Measurements from ENCODE around the gene APOOL. TPM values are rescaled to one million over a fixed set of nuclear protein-coding genes. Genes with fewer than 3 reads are reported as not detected.
A peak's percentile ranks its signal among the peaks of the same experiment; 100 is the strongest.
"Not testable (repeated sequence)": the region's sequence is repeated elsewhere in the genome, so short reads cannot be mapped to it uniquely, and the experiment has no call there.

APOOL gene, protein sequence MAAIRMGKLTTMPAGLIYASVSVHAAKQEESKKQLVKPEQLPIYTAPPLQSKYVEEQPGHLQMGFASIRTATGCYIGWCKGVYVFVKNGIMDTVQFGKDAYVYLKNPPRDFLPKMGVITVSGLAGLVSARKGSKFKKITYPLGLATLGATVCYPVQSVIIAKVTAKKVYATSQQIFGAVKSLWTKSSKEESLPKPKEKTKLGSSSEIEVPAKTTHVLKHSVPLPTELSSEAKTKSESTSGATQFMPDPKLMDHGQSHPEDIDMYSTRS
- 13.7 TPM for polyA plus RNA-seq (ENCODE audit: insufficient read length)

DNA sequence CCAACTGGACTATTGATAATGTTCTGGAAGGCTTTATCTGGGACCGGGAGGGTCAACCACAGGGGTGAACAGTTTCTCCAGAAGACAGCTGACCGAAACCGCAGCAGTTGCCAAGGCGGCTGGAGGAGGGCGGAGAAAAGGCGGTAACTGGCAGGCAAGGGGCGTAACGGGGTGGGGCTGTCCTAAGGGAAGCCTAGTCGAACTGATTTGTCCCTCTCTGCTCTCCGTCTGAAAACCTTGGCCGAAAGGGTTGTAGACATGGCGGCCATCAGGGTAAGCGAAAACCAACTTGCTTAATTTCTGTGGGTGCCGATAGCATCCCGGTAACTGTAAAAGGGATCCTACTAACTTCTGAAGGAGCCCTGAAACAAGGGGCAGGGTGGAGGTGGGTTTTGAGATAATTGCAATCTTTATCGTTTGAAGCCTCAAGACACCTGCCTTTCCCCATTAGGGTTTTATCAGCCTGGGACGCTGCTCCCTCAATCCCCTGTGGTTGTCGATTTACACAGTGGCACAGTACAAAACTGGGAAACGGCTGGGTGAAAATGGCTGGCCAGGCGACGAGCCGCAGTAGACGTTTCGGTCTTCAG lies at the start of gene APOOL:
Gene APOOL, plus strand, starts transcription at position 223 of the 590 bp plus-strand sequence. Its CDS starts 36 bp downstream, at position 259.
- DNase-seq (ENCODE audit: low read depth), result peak; percentile 78

DNA sequence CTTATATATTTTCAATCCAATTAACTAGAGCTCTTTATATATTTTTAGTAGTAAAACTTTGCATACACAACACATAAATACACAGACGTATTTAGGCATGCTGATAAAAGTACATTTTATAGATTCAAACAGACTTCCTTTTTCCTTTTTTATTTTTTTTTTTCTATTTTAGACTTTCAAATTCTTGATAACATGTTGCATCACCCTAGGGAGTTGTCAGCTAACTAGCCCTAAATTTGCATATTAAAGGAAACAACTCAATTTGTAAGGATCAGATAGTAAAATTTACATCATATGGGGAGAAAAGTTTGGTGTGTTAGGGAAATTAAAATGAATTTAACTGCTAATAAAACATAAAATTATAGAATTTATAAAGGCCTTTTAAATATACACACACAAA lies 47.4 kb upstream of the APOOL start:
- no peak for DNase-seq (ENCODE audit: low read depth)

DNA sequence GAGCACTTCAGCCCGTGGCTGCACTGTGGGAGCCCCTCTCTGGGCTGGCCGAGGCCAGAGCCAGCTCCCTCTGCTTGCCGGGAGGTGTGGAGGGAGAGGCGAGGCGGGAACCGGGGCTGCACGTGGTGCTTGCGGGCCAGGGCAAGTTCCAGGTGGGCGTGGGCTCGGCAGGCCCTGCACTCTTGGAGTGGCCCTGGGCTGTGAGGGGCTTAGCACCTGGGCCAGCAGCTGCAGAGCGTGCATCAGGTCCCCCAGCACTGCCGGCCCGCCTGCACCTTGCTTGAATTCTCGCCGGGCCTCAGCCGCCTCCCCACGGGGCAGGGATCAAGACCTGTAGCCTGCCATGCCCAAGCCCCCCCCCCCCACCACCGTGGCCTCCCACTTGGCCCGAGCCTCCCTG lies 28.9 kb upstream of the APOOL start:
- no peak for DNase-seq (ENCODE audit: low read depth)

DNA sequence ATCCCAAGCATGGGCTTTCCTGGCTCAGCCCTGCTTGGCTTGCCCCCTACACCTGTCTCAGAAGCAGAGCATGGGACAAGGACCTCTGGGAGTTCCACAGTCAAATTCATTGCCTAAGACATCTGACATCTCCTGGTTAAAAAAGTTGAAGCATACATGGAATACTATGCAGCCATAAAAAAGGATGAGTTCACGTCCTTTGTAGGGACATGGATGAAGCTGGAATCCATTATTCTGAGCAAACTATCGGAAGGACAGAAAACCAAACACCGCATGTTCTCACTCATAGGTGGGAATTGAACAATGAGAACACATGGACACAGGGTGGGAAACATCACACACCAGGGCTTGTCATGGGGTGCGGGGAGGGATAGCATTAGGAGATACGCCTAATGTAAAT lies 11.9 kb upstream of the APOOL start:
- not testable (repeated sequence) for DNase-seq (ENCODE audit: low read depth)

DNA sequence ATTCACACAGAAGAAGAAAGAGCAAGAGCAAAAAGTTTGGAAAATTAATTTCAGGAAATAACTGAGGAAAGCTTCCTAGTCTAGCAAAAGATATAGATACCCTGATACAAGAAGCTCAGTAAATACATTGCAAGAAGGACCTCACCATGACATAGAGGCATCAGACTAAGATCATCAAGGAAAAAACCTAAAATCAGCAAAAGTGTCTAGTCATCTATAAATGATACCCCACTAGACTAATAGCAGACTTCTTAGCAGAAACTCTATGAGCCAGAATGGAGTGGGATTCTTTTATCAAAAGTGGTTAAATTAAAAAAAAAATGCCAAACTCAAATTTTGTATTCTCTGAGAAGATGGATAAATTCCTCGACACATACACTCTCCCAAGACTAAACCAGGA lies 10.5 kb upstream of the APOOL start:
- no peak for DNase-seq (ENCODE audit: low read depth)

DNA sequence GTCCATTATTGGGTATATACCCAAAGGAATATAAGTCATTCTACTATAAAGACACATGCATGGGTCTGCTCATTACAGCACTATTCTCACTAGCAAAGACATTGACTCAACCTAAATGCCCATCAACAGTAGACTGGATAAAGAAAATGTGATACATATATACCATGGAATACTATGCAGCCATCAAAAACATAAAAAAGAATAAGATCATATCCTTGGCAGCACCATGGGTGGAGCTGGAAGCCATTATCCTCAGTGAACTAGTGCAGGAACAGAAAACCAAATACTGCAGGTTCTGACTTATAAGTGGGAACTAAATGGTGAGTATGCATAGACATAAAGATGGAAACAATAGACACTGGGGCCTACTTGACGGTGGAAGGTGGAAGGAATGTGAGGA lies 2.3 kb upstream of the APOOL start:
- DNase-seq (ENCODE audit: low read depth), result no peak

DNA sequence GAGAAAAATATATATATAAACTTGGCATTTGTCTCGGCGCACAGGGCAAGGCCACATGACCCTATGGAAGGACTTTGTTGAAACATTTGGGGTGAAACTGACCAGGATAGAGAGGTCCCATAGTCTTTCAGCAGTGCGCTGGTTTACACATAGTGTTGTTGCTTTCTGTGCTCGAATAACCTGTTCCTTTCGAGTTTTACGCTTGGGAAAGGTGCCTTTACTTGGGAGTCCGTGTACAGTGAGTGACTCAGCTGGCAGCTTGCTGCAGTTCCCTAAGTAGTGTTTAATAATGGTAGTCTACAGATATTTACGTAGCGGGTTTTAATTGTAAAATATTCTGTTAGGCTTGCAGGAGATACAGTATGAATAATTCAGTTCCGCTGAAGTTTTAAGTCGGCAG lies 578 bp downstream of the APOOL start:
- no peak for DNase-seq (ENCODE audit: low read depth)

DNA sequence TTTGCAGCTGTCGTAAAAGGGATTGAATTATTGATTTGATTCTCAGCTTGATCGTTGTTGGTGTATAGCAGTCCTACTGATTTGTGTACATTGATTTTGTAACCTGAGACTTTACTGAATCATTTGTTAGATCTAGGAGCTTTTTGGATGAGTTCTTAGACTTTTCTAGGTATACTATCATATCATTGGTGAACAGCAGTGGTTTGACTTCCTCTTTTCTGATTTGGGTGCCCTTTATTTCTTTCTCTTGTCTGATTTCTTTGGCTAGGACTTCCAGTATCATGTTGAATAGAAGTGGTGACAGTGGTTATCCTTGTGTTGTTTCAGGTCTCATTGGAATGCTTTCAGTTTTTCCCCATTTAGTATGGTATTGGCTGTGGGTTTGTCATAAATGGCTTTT lies 8.4 kb downstream of the APOOL start:
- no peak for DNase-seq (ENCODE audit: low read depth)

DNA sequence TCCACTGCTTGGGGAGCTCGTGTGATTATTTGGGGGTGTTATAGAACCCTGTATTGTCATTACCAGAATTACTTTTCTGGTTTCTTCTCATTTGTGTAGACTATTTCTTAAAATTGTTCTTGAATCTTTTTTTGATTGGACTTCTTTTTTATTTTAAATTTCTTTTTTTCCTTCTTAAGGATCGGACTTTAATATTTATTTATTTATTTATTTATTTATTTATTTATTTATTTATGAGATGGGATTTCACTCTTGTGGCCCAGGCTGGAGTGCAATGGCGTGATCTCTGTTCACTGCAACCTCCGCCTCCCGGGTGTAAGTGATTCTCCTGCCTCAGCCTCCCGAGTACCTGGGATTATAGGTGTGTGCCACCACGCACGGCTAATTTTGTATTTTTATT lies 11.7 kb downstream of the APOOL start:
- DNase-seq (ENCODE audit: low read depth), result not testable (repeated sequence)

DNA sequence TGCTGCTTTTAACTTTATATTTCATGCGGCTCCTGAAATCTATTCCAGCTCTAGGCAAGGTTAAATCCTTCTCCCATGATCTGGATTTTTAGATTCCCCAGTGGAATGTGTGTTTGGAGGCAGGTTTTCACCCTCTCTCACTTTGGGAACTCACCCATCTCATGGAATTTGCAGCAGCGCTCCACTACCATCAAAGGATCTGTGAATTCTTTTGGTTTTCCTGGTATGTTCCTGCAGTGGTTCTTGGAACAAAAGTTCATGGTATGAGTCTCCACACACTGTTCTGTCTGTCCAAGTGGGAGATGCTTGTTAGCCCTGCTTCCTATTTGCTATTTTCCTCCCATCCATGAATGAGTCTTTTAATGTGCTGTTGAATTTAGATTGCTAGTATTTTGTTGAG lies 14.0 kb downstream of the APOOL start:
- no peak for DNase-seq (ENCODE audit: low read depth)

DNA sequence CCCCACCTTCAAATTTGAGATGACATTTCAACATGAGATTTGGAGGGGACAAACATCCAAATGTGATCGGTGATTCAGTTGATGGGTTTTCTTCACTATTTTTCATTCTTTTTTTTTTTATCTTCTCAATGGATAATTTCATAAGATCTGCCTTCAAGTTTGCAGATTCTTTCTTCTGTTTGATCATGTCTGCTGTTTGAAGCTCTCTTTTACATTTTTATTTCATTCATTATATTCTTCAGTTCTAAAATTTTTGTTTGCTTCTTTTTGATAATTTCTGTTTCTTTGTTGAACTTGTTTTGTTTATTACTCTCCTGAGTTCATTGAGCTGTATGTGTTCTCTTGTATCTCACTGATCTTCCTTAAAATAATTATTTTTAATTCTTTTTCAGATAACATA lies 14.8 kb downstream of the APOOL start:
- DNase-seq (ENCODE audit: low read depth), result no peak

DNA sequence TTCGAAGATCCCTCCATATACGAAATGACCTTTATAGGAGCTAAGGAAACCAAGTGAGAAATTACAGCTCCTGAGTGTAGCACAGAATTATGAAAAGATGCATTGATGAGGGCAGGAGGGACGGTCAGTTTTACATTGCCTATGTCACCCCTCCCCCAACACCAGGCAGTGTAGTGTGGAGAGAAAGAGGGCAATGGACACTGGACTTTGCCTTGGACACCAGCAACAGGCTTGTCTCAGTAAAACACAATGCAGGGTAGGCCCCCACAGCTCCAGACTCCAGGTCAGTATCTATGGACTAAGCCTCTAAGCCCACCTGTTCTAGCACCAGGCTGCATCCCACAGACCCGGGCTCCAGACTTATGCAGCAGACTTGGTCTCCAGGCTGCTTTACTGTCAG lies 16.5 kb downstream of the APOOL start:
- DNase-seq (ENCODE audit: low read depth), result no peak

DNA sequence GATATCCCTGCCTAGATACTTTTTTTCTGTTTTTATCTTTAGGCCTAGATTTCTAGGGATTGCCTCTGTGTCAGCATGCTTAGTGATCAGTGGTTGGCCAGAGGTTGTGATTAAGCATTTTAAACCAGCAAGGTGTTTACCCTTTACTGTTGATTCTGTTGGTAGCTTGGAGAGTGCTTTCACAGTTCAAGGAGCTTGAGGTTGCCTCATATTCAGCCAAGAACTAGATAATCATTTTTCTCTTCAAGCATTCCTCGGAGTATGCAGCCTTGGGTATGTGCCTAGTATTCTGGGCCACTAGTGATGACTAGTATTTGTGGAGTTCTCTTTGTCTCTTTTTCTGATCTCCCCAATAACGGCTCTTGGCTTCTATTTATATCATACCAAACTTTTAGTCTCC lies 20.4 kb downstream of the APOOL start:
- no peak for DNase-seq (ENCODE audit: low read depth)

DNA sequence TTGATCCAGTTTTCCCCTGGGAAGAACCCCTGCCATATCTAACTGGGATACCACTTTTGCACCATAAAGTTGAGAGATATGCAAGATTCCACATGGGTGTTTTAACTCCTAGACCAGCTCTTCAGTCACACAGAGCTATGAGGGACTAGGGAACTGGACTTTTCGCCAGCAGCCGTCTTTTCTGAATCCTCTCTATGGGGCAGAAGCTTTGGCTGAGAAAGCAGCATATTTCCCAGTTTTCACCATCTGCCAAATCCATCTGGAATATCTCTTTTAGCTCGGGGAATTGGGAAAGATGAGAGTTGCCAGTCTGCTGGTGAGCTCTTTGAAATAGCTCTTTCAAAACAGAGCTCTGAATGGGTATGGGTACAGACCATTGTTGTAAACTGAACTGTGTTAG lies 20.9 kb downstream of the APOOL start:
- no peak for DNase-seq (ENCODE audit: low read depth)

DNA sequence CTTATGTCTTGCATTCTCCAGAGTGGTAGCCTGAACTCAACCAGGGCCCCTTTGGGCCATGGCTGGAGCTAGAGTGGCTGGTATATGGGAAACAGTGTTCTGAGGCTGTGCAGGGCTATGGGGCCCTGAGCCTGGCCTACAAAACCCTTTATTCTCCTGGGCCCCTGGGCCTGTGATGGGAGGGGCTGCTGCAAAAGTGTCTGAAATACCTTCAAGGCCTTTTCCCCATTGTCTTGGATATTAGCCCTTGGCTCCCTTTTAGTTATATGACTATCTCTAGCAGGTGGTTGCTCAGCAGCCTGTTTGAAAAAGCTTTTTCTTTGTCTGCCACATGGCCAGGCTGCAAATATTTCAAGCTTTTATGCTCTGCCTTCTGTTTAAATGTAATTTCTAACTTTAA lies 22.5 kb downstream of the APOOL start:
- no peak for DNase-seq (ENCODE audit: low read depth)

DNA sequence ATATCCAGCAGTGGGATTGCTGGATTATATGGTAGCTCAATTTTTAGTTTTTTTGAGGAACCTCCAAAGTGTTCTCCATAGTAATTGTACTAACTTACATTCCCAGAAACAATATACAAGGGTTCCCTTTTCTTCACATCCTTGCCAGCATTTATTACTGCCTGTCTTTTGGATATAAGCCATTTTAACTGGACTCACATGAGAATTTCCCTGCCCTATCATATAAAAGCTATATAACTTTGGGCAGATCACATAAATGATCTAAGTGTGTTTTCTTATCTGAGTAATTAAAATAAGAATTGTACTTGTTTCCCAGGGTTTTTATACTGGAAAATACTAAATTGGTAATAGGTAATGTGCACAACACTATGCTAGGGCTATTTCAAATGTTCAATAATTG lies 25.4 kb downstream of the APOOL start:
- no peak for DNase-seq (ENCODE audit: low read depth)

DNA sequence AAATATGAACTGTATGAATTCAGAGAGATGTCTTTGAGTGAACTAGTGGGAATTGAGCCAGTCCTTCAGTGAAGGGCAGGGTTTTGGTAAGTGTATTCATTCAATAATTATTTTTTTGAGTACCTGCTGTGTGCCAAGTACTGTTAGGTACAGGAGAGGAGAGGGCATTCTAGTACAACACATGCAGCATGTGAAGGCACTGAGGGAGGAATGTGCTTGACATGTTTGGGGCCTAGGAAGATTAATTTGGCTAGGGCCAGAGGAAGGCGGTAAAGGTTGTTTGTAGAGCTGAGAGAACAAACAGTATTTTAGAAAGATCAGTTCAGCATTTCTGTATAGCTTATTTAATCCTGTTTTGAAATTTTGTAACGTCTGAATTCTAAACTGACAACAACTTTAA lies 27.8 kb downstream of the APOOL start:
- DNase-seq (ENCODE audit: low read depth), result no peak

DNA sequence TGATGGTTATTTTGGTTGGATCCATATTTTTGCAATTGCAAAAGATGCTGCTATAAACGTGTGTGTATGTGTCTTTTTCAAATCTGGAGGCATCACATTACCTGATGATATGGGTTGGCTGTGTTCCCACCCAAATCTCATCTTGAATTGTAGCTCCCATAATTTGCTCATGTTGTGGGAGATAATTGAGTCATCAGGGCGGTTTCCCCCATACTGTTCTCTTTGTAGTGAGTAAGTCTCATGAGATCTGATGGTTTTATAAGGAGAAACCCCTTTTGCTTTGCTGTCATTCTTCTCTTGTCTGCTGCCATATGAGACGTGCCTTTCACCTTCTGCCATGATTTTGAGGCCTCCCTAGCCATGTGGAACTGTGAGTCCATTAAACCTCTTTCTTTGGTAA lies 33.4 kb downstream of the APOOL start:
- DNase-seq (ENCODE audit: low read depth), result no peak

DNA sequence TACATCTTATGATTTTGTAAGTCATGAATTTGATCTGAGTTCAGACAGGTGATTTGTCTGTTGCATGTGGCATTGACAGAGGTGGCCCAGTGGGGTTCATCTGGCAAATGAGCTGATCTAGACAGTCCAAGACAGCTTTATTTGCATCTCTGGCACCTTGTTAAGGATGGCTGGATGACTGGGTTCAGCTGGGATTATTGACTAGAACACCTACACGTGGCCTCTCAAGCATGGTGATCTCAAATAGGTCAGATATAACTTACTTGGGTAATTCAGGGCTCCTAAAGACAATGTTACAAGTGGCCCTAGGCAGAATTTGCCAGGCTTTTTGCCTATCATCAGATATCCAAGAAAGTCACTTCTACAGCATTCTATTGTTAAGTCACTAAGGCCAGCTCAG lies 48.0 kb downstream of the APOOL start:
- DNase-seq (ENCODE audit: low read depth), result no peak

DNA sequence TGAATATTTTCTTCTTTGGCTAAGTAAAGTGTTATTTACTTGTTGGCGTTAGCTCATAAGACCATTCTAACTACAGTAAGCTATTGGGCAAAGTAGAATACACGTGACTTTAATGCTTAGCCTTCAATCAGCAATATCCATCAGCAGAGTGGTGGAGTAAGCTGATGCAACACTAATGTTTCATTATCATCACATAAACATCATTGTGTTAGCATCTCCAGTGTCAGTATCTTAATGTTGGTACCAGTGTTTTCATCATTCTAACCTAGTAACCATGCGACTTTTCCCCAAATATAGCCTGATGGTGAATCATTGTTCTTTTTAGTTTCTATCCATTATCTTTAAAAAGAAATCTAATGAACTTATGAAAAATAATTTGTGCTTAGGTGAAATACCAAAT lies 48.5 kb downstream of the APOOL start:
- no peak for DNase-seq (ENCODE audit: low read depth)

DNA sequence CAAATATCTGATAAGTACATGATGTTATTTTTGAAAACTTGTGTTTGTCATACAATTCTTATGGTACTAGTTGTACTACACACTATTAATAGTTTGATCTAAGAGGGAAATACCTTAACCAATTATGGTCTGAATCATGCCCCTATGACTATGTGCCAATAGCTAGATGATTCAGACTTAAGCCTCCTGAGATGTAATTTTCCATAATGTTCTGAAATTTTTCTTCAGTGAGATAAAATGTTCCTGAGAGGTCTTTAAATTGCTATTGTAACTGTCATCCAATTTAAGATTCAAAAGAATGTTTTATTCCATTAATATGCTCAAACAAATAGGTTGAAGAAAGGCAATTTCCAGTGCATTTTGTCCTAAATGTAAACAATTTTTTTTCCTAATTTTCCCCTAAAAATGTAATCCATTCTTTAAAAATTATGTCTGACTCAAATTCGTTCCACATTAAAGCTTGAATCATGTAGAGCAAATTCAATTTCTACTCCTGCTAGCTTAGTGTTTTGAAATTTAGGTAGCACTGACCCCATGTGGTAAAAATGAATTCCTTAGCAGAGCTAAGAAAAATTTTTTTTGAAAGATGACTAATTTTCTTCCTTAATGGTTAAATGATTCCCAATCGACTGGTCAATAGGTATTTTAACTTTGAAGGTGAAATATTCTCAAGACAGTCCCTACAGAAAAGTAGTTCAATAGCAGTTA lies 49.1 kb downstream of the APOOL start:
- peak; percentile 1 for DNase-seq (ENCODE audit: low read depth)

DNA sequence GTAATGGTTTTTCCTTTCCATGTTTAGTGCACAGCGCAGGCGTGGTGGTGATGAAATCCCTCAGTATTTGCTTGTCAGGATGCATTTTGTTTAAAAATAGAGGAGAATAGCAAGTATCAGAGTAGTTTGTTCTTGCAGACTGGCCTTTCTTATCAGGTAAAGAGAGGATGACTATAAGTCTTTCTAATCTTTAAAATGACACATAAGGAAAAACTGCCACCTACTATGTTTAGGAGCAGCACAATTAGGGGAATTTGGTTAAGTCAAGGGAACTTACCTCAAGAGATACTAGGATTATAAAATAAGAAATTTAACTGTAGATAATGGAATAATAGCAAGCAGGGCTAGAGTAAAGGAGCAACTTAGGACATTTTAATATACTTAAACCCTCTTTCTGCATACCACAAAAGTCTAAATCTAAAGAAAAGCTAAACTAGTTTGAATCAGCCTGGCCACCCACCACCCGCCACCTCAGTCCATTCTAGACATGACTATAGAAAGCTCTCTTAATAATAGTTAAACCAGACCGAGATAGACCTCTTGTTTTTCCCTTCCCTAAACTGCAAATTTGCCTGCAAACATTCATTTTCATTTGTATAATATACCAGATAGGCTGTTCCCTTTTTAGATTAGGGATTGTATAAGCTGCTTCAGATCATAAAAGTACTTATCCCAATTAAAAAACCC lies 62.0 kb downstream of the APOOL start:
- DNase-seq (ENCODE audit: low read depth), result no peak

DNA sequence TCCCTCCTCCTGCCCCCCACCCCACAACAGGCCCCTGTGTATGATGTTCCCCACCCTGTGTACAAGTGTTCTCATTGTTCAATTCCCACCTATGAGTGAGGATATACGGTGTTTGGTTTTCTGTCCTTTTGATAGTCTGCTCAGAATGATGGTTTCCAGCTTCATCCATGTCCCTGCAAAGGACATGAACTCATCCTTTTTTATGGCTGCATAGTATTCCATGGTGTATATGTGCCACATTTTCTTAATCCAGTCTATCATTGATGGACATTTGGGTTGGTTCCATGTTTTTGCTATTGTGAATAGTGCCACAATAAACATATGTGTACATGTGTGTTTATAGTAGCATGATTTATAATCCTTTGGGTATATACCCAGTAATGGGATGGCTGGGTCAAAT lies 73.6 kb downstream of the APOOL start:
- not testable (repeated sequence) for DNase-seq (ENCODE audit: low read depth)

Data from forelimb muscle (tissue), 1 donor.